HUES6 (cell line): ENCODE data around the gene KIR2DL3.
"Not testable (repeated sequence)": the region's sequence is repeated elsewhere in the genome, so short reads cannot be mapped to it uniquely, and the experiment has no call there.

ENCODE experiments used
- H3K27ac ChIP-seq: 2 replicates; pipeline ENCODE4 v1.7.0; 2013; ENCODE audit warnings: low read depth, mild to moderate bottlenecking, low read length, inconsistent platforms
- H3K27me3 ChIP-seq: 2 replicates; pipeline ENCODE4 v1.6.1; 2013; ENCODE audit warnings: low read length; ENCODE audit not compliant: control insufficient read depth, insufficient read depth
- H3K36me3 ChIP-seq: 2 replicates; pipeline ENCODE4 v1.6.1; 2013; ENCODE audit warnings: low read length; ENCODE audit not compliant: control insufficient read depth, insufficient read depth
- H3K4me1 ChIP-seq: 2 replicates; pipeline ENCODE4 v1.6.1; 2013; ENCODE audit warnings: low read length; ENCODE audit not compliant: control insufficient read depth, insufficient read depth
- H3K4me3 ChIP-seq: 2 replicates; pipeline ENCODE4 v1.5.1; 2013; ENCODE audit warnings: low read depth, low read length
- H3K9ac ChIP-seq: one replicate; pipeline ENCODE4 v1.6.1; 2013; ENCODE audit warnings: mild to moderate bottlenecking, low read length
- H3K9me3 ChIP-seq: 2 replicates; pipeline ENCODE4 v1.6.1; 2013; ENCODE audit warnings: low read depth, low read length; ENCODE audit not compliant: control insufficient read depth, insufficient read depth

Gene KIR2DL3

GRCh38 chr19:54741950-54742349, 3.6 kb downstream of the KIR2DL3 start:
- not testable (repeated sequence) for H3K4me3 ChIP-seq, H3K9ac ChIP-seq, H3K36me3 ChIP-seq, H3K27ac ChIP-seq, H3K27me3 ChIP-seq, H3K4me1 ChIP-seq
- peaks cover 43% of the 10 kb centered on the region; the same call in 1 of the 2 replicates for H3K9me3 ChIP-seq

- H3K4me3 ChIP-seq, H3K9ac ChIP-seq, H3K36me3 ChIP-seq, H3K27ac ChIP-seq, H3K27me3 ChIP-seq, H3K4me1 ChIP-seq: not testable (repeated sequence)
- peaks cover 36% of the 10 kb centered on the region; the same call in 1 of the 2 replicates for H3K9me3 ChIP-seq
Measured at GRCh38 chr19:54744080-54744479, 5.8 kb downstream of the KIR2DL3 start.

- H3K27ac ChIP-seq, H3K36me3 ChIP-seq: not testable (repeated sequence)
- H3K9me3 ChIP-seq = peaks cover 17% of the 10 kb centered on the region; the same call in 1 of the 2 replicates
Measured at GRCh38 chr19:54747614-54748322, 9.5 kb downstream of the KIR2DL3 start.

GRCh38 chr19:54750276-54750675, 12.0 kb downstream of the KIR2DL3 start:
- H3K4me3 ChIP-seq, H3K4me1 ChIP-seq, H3K36me3 ChIP-seq, H3K27me3 ChIP-seq, H3K9ac ChIP-seq, H3K27ac ChIP-seq: not testable (repeated sequence)
- peaks cover 21% of the 10 kb centered on the region; the same call in 1 of the 2 replicates for H3K9me3 ChIP-seq

More at GRCh38 chr19:54747614-54748322, 9.5 kb downstream of the KIR2DL3 start:
- not testable (repeated sequence) for H3K9ac ChIP-seq, H3K4me1 ChIP-seq, H3K4me3 ChIP-seq, H3K27me3 ChIP-seq

GRCh38 chr19:54756204-54757110, 18.1 kb downstream of the KIR2DL3 start:
- H3K36me3 ChIP-seq, H3K9ac ChIP-seq, H3K27ac ChIP-seq, H3K27me3 ChIP-seq, H3K4me1 ChIP-seq, H3K4me3 ChIP-seq: not testable (repeated sequence)
- peaks cover 36% of the 10 kb centered on the region; the same call in 1 of the 2 replicates for H3K9me3 ChIP-seq

- not testable (repeated sequence) for H3K27ac ChIP-seq, H3K4me1 ChIP-seq, H3K4me3 ChIP-seq, H3K36me3 ChIP-seq, H3K27me3 ChIP-seq, H3K9ac ChIP-seq
- H3K9me3 ChIP-seq = peaks cover 35% of the 10 kb centered on the region; the same call in 1 of the 2 replicates
Measured at GRCh38 chr19:54758577-54758976, 20.3 kb downstream of the KIR2DL3 start.

- H3K4me1 ChIP-seq, H3K4me3 ChIP-seq, H3K9ac ChIP-seq, H3K36me3 ChIP-seq, H3K27ac ChIP-seq, H3K27me3 ChIP-seq: not testable (repeated sequence)
- peaks cover 20% of the 10 kb centered on the region for H3K9me3 ChIP-seq
Measured at GRCh38 chr19:54764219-54764618, 25.9 kb downstream of the KIR2DL3 start.

- H3K9me3 ChIP-seq = peaks cover 38% of the 10 kb centered on the region
- not testable (repeated sequence) for H3K4me3 ChIP-seq, H3K9ac ChIP-seq, H3K27me3 ChIP-seq, H3K36me3 ChIP-seq, H3K4me1 ChIP-seq, H3K27ac ChIP-seq
Measured at GRCh38 chr19:54766464-54766863, 28.2 kb downstream of the KIR2DL3 start.

- peaks cover 60% of the 10 kb centered on the region for H3K9me3 ChIP-seq
- H3K36me3 ChIP-seq, H3K27me3 ChIP-seq, H3K4me3 ChIP-seq, H3K4me1 ChIP-seq, H3K9ac ChIP-seq, H3K27ac ChIP-seq: not testable (repeated sequence)
Measured at GRCh38 chr19:54769646-54770045, 31.3 kb downstream of the KIR2DL3 start, which contains the start of gene KIR2DL1. Gene KIR2DL1 (plus strand): TSS chr19:54769793. CDS start chr19:54769851, 58 bp downstream.

- not testable (repeated sequence) for H3K4me1 ChIP-seq, H3K36me3 ChIP-seq, H3K4me3 ChIP-seq, H3K27me3 ChIP-seq, H3K27ac ChIP-seq, H3K9ac ChIP-seq
- peaks cover 60% of the 10 kb centered on the region; the same call in 1 of the 2 replicates for H3K9me3 ChIP-seq
Measured at GRCh38 chr19:54770511-54770910, 32.2 kb downstream of the KIR2DL3 start.
